Measurements from ENCODE around the gene DPYSL5. TPM values are rescaled to one million over a fixed set of nuclear protein-coding genes. Genes with fewer than 3 reads are reported as not detected.

DPYSL5 gene
- total RNA-seq, 4 donors from 2014 or later = 0.13 to 0.50 (median 0.41) TPM

- WGBS = 69% methylated on average over 1 of the region's 1 CpG
- peaks cover 0 to 5% (median 1%) of the 10 kb centered on the region in 4 donors for H3K36me3 ChIP-seq
These were observed 145.8 kb downstream of the DPYSL5 start for GRCh38 chr2:26993768-26994167.

GRCh38 chr2:26994983-26995382 is 147.1 kb downstream of the DPYSL5 start:
- Histone ChIP-seq H3K4me1 (no peaks in the 10 kb centered on the region), H3K27ac (replicated peaks in 1 of 4) (no peak overlapping the region), H3K36me3 (peaks cover 0 to 5% (median 1%) of the 10 kb centered on the region in 4 donors), H3K4me3 (no peak overlapping the region), H3K27me3 (no peaks in the 10 kb centered on the region), H3K9me3 (no peaks in the 10 kb centered on the region)
- TF ChIP-seq EP300 (IDR thresholded peaks at IDR 0.05) (no peak), POLR2AphosphoS5 (IDR thresholded peaks at IDR 0.05) (no peak), POLR2A (IDR thresholded peaks at IDR 0.05; ENCODE audit: low read depth) (no peak), CTCF (IDR thresholded peaks at IDR 0.05) (no peak)
- intact Hi-C loops (cut with DNase I) = no loop called here
- 88% methylated on average over 1 of the region's 1 CpG for WGBS
- DNase-seq (ENCODE audit: extremely low spot score) = no peak

More at GRCh38 chr2:26993768-26994167, 145.8 kb downstream of the DPYSL5 start:
- Histone ChIP-seq H3K4me3 (no peak overlapping the region), H3K27me3 (no peaks in the 10 kb centered on the region), H3K4me1 (peaks cover 0 to 4% (median 1%) of the 10 kb centered on the region in 4 donors), H3K27ac (replicated peaks in 1 of 4) (no peak overlapping the region), H3K9me3 (no peaks in the 10 kb centered on the region)
- intact Hi-C loops (cut with DNase I) = no loop called here
- TF ChIP-seq POLR2A (IDR thresholded peaks at IDR 0.05; ENCODE audit: low read depth) = no peak
- TF ChIP-seq EP300 (IDR thresholded peaks at IDR 0.05) = no peak
- TF ChIP-seq CTCF (IDR thresholded peaks at IDR 0.05) = no peak
- no peak for DNase-seq (ENCODE audit: extremely low spot score)

GRCh38 chr2:26997394-26997793 is 149.5 kb downstream of the DPYSL5 start:
- Histone ChIP-seq H3K27ac (replicated peaks in 1 of 4) (no peak overlapping the region), H3K4me3 (no peak overlapping the region), H3K36me3 (peaks cover 0 to 5% (median 1%) of the 10 kb centered on the region in 4 donors), H3K4me1 (no peaks in the 10 kb centered on the region), H3K9me3 (no peaks in the 10 kb centered on the region), H3K27me3 (no peaks in the 10 kb centered on the region)
- intact Hi-C loops (cut with DNase I) = no loop called here
- no peak for TF ChIP-seq CTCF (IDR thresholded peaks at IDR 0.05)
- TF ChIP-seq EP300 (IDR thresholded peaks at IDR 0.05) = no peak
- TF ChIP-seq POLR2AphosphoS5 (IDR thresholded peaks at IDR 0.05) = no peak
- TF ChIP-seq POLR2A (IDR thresholded peaks at IDR 0.05; ENCODE audit: low read depth) = no peak
- DNase-seq (ENCODE audit: extremely low spot score) = no peak
- 77% methylated on average over 10 of the region's 10 CpGs for WGBS

GRCh38 chr2:26998323-26998722 is 150.4 kb downstream of the DPYSL5 start:
- WGBS = 95% methylated on average over 1 of the region's 1 CpG
- intact Hi-C loops (cut with DNase I) = no loop called here
- Histone ChIP-seq H3K27ac (replicated peaks in 1 of 4) (no peak overlapping the region), H3K4me3 (no peak overlapping the region), H3K4me1 (no peaks in the 10 kb centered on the region), H3K27me3 (no peaks in the 10 kb centered on the region), H3K36me3 (peaks cover 0 to 5% (median 1%) of the 10 kb centered on the region in 4 donors), H3K9me3 (no peaks in the 10 kb centered on the region)
- TF ChIP-seq CTCF (IDR thresholded peaks at IDR 0.05) (no peak), POLR2AphosphoS5 (IDR thresholded peaks at IDR 0.05) (no peak), EP300 (IDR thresholded peaks at IDR 0.05) (no peak), POLR2A (IDR thresholded peaks at IDR 0.05; ENCODE audit: low read depth) (no peak)
- no peak for DNase-seq (ENCODE audit: extremely low spot score)

Other genes with a start within 250 kb of the DPYSL5 start
- gene CIB4, start 206.8 kb upstream of the DPYSL5 start, total RNA-seq = not detected
- 10 to 100 TPM in 1 of 4 donors, 1 to 10 TPM in 3; 2.1 to 13.0 (median 7.9) TPM for gene KCNK3, start 155.4 kb upstream of the DPYSL5 start, total RNA-seq
- 10 to 100 TPM; 31.6 to 50.7 (median 41.3) TPM for gene SLC35F6, start 83.8 kb upstream of the DPYSL5 start, total RNA-seq
- gene CENPA, start 62.1 kb upstream of the DPYSL5 start, total RNA-seq = under 1 TPM in 1 of 4 donors, not detected in 3; 0.34 TPM
- 10 to 100 TPM in 3 of 4 donors, 1 to 10 TPM in 1; 9.3 to 23.0 (median 13.4) TPM for gene MAPRE3, start 122.5 kb downstream of the DPYSL5 start, total RNA-seq
- gene TMEM214, start 184.8 kb downstream of the DPYSL5 start, total RNA-seq = 10 to 100 TPM; 26.7 to 47.7 (median 35.3) TPM
- gene AGBL5, start 203.5 kb downstream of the DPYSL5 start, total RNA-seq = 10 to 100 TPM; 19.5 to 29.2 (median 24.1) TPM
- gene OST4, start 223.5 kb downstream of the DPYSL5 start, total RNA-seq = 100 to 1,000 TPM; 200 to 352 (median 243) TPM
- gene EMILIN1, start 230.5 kb downstream of the DPYSL5 start, total RNA-seq = 100 to 1,000 TPM; 126 to 288 (median 168) TPM
- 1 to 10 TPM; 1.2 to 6.3 (median 1.7) TPM for gene KHK, start 238.6 kb downstream of the DPYSL5 start, total RNA-seq